ENCODE results near the gene MLH3.
"Not testable (repeated sequence)": the region's sequence is repeated elsewhere in the genome, so short reads cannot be mapped to it uniquely, and the experiment has no call there.

MLH3 gene

DNA sequence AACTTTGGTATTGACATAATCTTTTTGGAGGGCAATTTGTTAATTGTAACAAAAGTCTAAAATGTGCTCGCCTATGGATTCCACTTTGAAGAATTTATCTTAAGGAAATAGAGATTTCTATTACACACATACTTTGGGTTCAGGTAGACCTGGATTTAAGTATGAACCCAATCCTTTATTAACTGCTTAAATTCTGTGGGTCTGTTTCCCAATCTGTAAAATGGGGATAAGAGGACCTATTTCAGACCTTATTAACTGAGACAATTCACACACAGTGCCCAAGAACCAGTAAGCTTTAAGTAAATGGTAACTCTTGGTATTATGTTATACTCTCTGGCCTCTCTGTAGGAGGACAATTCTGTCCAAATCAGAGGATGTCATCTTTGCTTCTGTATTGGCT lies 49.4 kb downstream of the MLH3 start:
- peak overlapping the region; percentile 90 for H3K4me3 ChIP-seq (replicated peaks; ENCODE audit: low read depth, low read length)
- TF ChIP-seq, protein P1, sequence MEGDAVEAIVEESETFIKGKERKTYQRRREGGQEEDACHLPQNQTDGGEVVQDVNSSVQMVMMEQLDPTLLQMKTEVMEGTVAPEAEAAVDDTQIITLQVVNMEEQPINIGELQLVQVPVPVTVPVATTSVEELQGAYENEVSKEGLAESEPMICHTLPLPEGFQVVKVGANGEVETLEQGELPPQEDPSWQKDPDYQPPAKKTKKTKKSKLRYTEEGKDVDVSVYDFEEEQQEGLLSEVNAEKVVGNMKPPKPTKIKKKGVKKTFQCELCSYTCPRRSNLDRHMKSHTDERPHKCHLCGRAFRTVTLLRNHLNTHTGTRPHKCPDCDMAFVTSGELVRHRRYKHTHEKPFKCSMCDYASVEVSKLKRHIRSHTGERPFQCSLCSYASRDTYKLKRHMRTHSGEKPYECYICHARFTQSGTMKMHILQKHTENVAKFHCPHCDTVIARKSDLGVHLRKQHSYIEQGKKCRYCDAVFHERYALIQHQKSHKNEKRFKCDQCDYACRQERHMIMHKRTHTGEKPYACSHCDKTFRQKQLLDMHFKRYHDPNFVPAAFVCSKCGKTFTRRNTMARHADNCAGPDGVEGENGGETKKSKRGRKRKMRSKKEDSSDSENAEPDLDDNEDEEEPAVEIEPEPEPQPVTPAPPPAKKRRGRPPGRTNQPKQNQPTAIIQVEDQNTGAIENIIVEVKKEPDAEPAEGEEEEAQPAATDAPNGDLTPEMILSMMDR (IDR thresholded peaks at IDR 0.05; ENCODE audit: low read depth, low read length, missing control alignments), result no peak
- DNase-seq (ENCODE audit: extremely low read depth, low read depth), result no peak

DNA sequence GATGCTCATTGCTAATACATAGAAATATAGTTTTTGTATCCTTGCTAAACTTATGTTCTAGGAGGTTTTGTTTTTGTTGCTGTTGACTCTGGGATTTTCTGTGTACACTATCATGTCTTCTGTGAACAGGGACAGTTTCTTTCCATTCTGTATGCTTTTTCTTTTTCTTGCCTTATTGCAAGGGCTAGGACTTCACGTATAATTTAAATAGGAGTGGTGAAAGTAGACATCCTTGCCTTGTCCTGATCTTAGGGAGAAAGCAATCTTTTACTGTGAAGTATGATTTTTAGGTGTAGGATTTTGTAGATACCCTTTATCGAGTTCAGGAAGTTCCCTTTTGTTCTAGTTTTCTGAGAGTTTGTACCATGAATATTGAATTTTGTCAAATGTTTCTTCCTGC lies 50.0 kb downstream of the MLH3 start:
- no peak overlapping the region for H3K4me3 ChIP-seq (replicated peaks; ENCODE audit: low read depth, low read length)
- no peak for DNase-seq (ENCODE audit: extremely low read depth, low read depth)
- TF ChIP-seq, protein P1 (IDR thresholded peaks at IDR 0.05; ENCODE audit: low read depth, low read length, missing control alignments), result no peak

DNA sequence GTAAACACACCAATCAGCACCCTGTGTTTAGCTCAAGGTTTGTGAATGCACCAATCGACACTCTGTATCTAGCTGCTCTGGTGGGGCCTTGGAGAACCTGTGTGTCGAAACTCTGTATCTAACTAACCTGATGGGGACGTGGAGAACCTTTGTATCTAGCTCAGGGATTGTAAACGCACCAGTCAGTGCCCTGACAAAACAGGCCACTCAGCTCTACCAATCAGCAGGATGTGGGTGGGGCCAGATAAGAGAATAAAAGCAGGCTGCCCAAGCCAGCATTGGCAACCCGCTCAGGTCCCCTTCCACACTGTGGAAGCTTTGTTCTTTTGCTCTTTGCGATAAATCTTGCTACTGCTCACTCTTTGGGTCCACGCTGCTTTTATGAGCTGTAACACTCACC lies 55.5 kb downstream of the MLH3 start:
- DNase-seq (ENCODE audit: extremely low read depth, low read depth); H3K4me3 ChIP-seq (replicated peaks; ENCODE audit: low read depth, low read length): not testable (repeated sequence)

DNA sequence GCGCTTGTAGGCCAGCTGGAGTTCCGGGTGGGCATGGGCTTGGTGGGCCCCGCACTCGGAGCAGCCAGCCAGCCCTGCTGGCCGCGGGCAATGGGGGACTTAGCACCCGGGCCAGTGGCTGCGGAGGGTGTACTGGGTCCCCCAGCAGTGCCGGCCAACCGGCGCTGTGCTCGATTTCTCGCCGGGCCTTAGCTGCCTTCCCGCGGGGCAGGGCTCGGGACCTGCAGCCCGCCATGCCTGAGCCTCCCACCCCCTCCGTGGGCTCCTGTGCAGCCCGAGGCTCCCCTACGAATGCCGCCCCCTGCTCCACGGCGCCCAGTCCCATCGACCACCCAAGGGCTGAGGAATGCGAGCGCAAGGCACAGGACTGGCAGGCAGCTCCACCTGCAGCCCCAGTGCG lies 57.1 kb downstream of the MLH3 start:
- not testable (repeated sequence) for DNase-seq (ENCODE audit: extremely low read depth, low read depth); H3K4me3 ChIP-seq (replicated peaks; ENCODE audit: low read depth, low read length)

DNA sequence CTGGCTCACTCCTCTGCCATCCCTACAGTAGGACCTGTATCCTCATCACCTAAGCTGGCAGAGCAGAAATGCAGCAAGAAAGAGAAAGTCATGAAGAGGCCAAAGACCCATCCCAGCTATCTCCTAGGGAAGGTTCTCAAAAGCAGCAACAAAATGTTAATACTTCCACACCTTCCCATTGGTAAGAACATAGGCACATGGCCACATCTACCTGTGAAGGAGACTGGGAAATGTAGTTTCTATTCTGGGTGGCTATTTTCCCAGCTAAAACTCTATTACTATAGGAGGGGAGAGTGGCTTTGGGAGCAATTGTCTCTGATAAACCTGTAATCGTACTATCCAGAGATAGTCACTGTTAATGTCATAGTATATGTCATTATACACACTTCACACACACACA lies 62.3 kb downstream of the MLH3 start:
- H3K4me3 ChIP-seq (replicated peaks; ENCODE audit: low read depth, low read length), result no peak overlapping the region
- TF ChIP-seq, protein P1 (IDR thresholded peaks at IDR 0.05; ENCODE audit: low read depth, low read length, missing control alignments), result no peak
- no peak for DNase-seq (ENCODE audit: extremely low read depth, low read depth)

DNA sequence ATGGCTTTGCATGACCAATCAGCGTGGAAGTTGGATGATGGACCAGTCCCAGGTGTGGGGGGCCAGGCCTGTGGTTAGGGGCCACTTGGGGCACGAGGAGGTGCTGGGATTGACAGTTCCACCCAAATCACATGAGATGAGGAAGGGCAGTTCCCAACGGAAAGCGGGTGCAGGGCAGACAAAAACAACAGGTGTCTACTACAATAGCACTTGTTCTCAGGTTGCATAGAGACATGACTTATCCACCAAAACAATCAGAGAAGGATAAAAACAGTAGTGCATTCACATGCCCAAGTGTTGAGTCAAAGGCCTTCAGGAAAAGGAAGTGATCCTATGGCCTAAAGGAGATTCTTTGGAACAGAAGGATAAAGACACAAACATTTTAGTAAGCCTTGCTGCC lies 63.1 kb downstream of the MLH3 start:
- TF ChIP-seq, protein P1 (IDR thresholded peaks at IDR 0.05; ENCODE audit: low read depth, low read length, missing control alignments), result no peak
- DNase-seq (ENCODE audit: extremely low read depth, low read depth), result peak; percentile 84

DNA sequence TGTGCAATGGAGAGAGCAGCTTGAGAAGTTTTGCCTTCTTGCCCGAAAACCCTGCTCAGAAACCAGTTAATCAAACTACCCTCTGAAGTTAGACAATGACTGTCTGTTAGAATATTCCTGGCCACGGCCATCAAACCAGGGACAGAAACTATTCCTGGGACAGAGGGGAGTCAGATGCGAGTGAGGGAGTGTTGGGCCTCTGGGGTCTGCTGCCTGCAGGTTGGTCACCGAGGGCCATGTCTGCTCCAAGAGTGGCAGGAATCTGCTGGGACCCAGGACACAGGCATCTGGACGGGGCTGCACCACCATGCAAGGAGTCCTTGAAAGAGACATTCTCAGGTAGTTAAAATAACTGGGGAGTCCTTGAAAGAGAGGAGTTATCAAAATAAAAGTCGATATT lies 65.5 kb downstream of the MLH3 start:
- DNase-seq (ENCODE audit: extremely low read depth, low read depth), result no peak
- TF ChIP-seq, protein P1 (IDR thresholded peaks at IDR 0.05; ENCODE audit: low read depth, low read length, missing control alignments), result no peak
- no peak overlapping the region for H3K4me3 ChIP-seq (replicated peaks; ENCODE audit: low read depth, low read length)

More for the DNA sequence above, 63.1 kb downstream of the MLH3 start:
- no peak overlapping the region for H3K4me3 ChIP-seq (replicated peaks; ENCODE audit: low read depth, low read length)

DNA sequence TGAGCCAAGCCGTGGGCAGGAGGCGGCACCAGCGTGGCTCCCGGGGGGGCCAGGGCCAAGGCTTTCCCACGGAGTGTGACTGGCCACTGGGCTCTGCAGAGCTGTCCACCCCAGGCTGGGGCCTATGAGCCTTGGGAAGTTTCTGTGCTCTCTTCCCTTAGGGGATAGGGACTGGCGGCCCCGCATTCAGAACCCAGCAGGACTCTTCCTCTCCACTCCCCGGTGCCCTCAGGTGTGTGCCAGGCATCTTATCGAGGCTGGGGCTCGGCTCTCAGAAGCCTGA lies 66.3 kb downstream of the MLH3 start:
- TF ChIP-seq, protein P1 (IDR thresholded peaks at IDR 0.05; ENCODE audit: low read depth, low read length, missing control alignments), result no peak
- DNase-seq (ENCODE audit: extremely low read depth, low read depth), result no peak
- H3K4me3 ChIP-seq (replicated peaks; ENCODE audit: low read depth, low read length), result no peak overlapping the region
